ENCODE results near the gene STBD1. TPM values are rescaled to one million over a fixed set of nuclear protein-coding genes. Genes with fewer than 3 reads are reported as not detected.

STBD1 gene
- polyA plus RNA-seq, 1 donor from 2014 or later, result not detected

- H3K9me2 ChIP-seq (ENCODE audit: insufficient read depth, low read length), result no peaks in the 10 kb centered on the region
- no peak overlapping the region for H2AFZ ChIP-seq (ENCODE audit: low read depth, low read length)
- TF ChIP-seq RAD21 (conservative IDR thresholded peaks at IDR 0.05), result no peak
- no peak for TF ChIP-seq MXI1 (conservative IDR thresholded peaks at IDR 0.05; ENCODE audit: poor library complexity, severe bottlenecking)
- TF ChIP-seq CTCF (IDR thresholded peaks at IDR 0.05; ENCODE audit: poor library complexity, severe bottlenecking), result no peak
- TF ChIP-seq REST (IDR thresholded peaks at IDR 0.05; ENCODE audit: borderline replicate concordance), result no peak
- TF ChIP-seq TAF1 (IDR thresholded peaks at IDR 0.05; ENCODE audit: low read depth), result no peak
- no peak for TF ChIP-seq SMC3 (conservative IDR thresholded peaks at IDR 0.05; ENCODE audit: poor library complexity)
- no peak for TF ChIP-seq EP300 (conservative IDR thresholded peaks at IDR 0.05; ENCODE audit: poor library complexity, severe bottlenecking)
- no peak for TF ChIP-seq EZH2 (IDR thresholded peaks at IDR 0.05; ENCODE audit: borderline replicate concordance, insufficient read depth, low read length, poor library complexity, severe bottlenecking)
- no peak for TF ChIP-seq POLR2AphosphoS5 (IDR thresholded peaks at IDR 0.05)
- no peaks in the 10 kb centered on the region for H3K9me3 ChIP-seq (ENCODE audit: low read length)
- no peaks in the 10 kb centered on the region for H3K79me2 ChIP-seq (replicated peaks; ENCODE audit: insufficient read depth, low read length)
- H3K4me2 ChIP-seq (ENCODE audit: low read length), result no peak overlapping the region
- H3K27me3 ChIP-seq (ENCODE audit: insufficient read depth, low read depth, low read length), result no peaks in the 10 kb centered on the region
- H3F3A ChIP-seq (ENCODE audit: insufficient read depth, low read length, poor library complexity, severe bottlenecking), result no peaks in the 10 kb centered on the region
- H3K4me3 ChIP-seq (ENCODE audit: low read length), result no peak overlapping the region
- no peaks in the 10 kb centered on the region for H3K36me3 ChIP-seq (ENCODE audit: insufficient read depth, low read length)
- no peak overlapping the region for H3K9ac ChIP-seq (ENCODE audit: low read length)
- H3K27ac ChIP-seq (ENCODE audit: low read length), result no peak overlapping the region
- no peaks in the 10 kb centered on the region for H4K20me1 ChIP-seq (ENCODE audit: insufficient read depth)
Observed at GRCh38 chr4:76354517-76355473, 48.3 kb downstream of the STBD1 start.

- Histone ChIP-seq H3K4me2 (ENCODE audit: low read length) (no peak overlapping the region), H3F3A (ENCODE audit: insufficient read depth, low read length, poor library complexity, severe bottlenecking) (no peaks in the 10 kb centered on the region), H3K9me3 (ENCODE audit: low read length) (no peaks in the 10 kb centered on the region), H2AFZ (ENCODE audit: low read depth, low read length) (no peak overlapping the region), H4K20me1 (ENCODE audit: insufficient read depth) (no peaks in the 10 kb centered on the region), H3K4me3 (ENCODE audit: low read length) (no peak overlapping the region), H3K36me3 (ENCODE audit: insufficient read depth, low read length) (no peaks in the 10 kb centered on the region), H3K9me2 (ENCODE audit: insufficient read depth, low read length) (no peaks in the 10 kb centered on the region), H3K9ac (ENCODE audit: low read length) (no peak overlapping the region), H3K27ac (ENCODE audit: low read length) (no peak overlapping the region), H3K79me2 (replicated peaks; ENCODE audit: insufficient read depth, low read length) (no peaks in the 10 kb centered on the region), H3K27me3 (ENCODE audit: insufficient read depth, low read depth, low read length) (no peaks in the 10 kb centered on the region)
- TF ChIP-seq EZH2 (IDR thresholded peaks at IDR 0.05; ENCODE audit: borderline replicate concordance, insufficient read depth, low read length, poor library complexity, severe bottlenecking), result no peak
- no peak for TF ChIP-seq POLR2AphosphoS5 (IDR thresholded peaks at IDR 0.05)
- no peak for TF ChIP-seq SMC3 (conservative IDR thresholded peaks at IDR 0.05; ENCODE audit: poor library complexity)
- no peak for TF ChIP-seq REST (IDR thresholded peaks at IDR 0.05; ENCODE audit: borderline replicate concordance)
- no peak for TF ChIP-seq MXI1 (conservative IDR thresholded peaks at IDR 0.05; ENCODE audit: poor library complexity, severe bottlenecking)
- no peak for TF ChIP-seq CTCF (IDR thresholded peaks at IDR 0.05; ENCODE audit: poor library complexity, severe bottlenecking)
- TF ChIP-seq EP300 (conservative IDR thresholded peaks at IDR 0.05; ENCODE audit: poor library complexity, severe bottlenecking), result no peak
- TF ChIP-seq TAF1 (IDR thresholded peaks at IDR 0.05; ENCODE audit: low read depth), result no peak
- TF ChIP-seq RAD21 (conservative IDR thresholded peaks at IDR 0.05), result no peak
Observed at GRCh38 chr4:76357981-76358380, 51.4 kb downstream of the STBD1 start.
